ENCODE data around the gene PLAU.
A peak's percentile ranks its signal among the peaks of the same experiment; 100 is the strongest.

PLAU gene
- total RNA-seq = 0.88 to 32.9 (median 18.0) reads per million in 4 experiments

DNA sequence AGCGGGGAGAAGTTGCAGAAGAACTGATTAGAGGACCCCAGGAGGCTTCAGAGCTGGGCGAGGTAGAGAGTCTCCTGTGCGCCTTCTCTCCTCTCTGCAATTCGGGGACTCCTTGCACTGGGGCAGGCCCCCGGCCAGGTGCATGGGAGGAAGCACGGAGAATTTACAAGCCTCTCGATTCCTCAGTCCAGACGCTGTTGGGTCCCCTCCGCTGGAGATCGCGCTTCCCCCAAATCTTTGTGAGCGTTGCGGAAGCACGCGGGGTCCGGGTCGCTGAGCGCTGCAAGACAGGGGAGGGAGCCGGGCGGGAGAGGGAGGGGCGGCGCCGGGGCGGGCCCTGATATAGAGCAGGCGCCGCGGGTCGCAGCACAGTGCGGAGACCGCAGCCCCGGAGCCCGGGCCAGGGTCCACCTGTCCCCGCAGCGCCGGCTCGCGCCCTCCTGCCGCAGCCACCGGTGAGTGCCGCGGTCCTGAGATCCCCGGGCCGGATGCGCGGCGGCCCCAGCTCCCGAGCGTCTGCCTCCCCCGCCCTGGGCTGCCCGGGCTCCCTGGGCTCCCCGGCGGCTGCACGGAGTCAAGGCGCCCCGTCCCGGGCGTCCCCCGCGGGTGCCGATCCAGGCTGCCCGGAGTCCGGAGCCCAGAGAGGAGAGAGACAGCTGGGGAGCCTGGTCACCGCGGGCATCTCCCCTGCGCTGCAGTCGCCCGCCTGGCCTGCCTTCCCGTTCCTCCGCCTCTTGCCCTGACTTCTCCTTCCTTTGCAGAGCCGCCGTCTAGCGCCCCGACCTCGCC lies at the start of gene PLAU:
Gene PLAU, plus strand, starts transcription at position 369 of the 789 bp plus-strand sequence. CDS start 424 bp downstream, outside the sequence.
- DNase-seq = no peak

DNA sequence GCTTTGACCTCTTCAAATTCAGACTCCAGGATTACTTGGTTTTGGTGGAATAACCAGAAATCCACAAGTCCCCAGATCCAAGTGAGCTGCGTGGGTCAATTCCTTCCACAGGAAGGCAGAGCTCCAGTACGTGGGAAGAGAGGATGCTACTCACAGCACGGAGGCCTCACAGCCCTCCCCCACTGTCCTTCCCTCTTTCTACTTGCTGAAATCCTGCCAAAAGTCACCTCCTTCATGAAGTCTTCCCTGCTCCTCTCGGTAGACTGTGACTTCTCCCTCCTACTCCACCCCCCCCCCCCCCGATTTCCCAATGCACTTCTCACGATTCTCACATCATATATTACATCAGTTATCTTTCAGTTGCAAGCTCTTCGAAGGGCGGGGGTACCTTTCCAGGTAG lies 48.9 kb upstream of the PLAU start:
- DNase-seq = no peak

DNA sequence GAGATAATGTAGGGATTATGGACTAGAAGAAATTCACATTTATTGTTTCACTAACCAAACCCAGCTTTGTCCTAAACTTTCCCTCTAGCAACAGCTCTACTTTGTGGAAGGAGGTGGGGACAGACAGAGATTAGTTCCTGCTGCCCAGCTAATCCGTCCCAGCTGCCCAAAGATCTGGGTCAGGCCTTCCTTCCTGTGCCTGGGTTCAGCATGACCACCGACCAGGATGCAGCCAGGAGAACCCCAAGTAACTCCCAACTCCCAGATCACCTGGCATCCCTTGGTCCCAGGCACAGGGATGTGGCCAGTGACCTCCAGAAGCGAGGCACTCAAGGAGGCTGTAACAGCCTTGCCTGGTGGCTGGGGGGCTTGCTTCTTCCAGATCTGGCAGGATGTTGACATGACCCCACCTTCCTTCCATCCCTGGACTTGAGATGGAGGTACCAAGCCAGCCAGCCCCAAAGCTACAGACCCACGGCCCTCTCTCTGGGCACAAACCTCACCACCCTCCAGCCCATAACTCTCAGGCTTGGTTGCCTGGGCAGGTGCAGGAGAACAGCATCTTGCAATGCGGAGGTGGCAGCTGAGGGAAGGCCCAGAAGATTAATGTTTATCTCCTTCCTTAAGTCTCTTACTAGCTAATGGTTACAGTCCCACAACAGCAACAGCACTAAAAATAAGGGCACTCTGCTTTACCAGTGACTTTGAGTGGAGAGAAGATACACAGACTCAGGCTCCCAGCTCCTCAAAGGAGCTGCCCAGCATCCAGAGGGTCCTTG lies 47.7 kb upstream of the PLAU start:
- no peak for DNase-seq

DNA sequence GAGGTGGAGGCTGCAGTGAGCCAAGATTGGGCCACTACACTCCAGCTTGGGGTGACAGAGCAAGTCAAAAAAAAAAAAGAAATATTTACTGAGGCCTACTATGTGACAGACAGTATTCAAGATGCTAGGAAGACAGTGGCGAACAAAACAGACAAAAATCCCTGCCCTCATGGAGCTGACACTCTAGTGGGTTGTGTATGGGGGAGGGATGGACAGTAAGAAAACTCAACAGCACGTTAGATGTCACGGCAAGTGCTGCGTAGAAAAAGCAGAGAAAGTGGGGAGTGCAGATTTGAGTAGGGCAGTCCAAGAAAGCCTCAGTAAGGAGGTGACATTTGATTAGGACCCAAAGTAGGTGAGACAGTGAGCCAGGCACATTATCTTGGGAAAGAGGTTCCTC lies 46.7 kb upstream of the PLAU start:
- DNase-seq = no peak

DNA sequence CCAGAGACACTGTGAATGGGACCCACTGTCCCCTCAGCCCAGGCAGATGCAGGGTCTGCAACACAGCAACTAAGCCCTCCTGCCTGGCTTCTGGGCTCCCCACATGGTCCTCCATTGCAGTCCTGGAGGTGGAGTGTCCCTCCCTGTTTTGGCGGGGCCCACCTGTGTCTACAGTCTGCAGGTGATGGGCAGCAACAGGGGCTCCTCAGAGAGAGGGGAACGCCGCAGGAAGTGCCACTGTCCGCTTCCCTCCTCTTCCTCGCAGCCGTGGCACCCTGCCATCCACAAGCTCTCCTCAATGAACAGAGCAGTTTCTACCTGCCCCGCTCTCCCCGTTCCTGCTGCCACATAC lies 45.8 kb upstream of the PLAU start:
- DNase-seq = no peak

DNA sequence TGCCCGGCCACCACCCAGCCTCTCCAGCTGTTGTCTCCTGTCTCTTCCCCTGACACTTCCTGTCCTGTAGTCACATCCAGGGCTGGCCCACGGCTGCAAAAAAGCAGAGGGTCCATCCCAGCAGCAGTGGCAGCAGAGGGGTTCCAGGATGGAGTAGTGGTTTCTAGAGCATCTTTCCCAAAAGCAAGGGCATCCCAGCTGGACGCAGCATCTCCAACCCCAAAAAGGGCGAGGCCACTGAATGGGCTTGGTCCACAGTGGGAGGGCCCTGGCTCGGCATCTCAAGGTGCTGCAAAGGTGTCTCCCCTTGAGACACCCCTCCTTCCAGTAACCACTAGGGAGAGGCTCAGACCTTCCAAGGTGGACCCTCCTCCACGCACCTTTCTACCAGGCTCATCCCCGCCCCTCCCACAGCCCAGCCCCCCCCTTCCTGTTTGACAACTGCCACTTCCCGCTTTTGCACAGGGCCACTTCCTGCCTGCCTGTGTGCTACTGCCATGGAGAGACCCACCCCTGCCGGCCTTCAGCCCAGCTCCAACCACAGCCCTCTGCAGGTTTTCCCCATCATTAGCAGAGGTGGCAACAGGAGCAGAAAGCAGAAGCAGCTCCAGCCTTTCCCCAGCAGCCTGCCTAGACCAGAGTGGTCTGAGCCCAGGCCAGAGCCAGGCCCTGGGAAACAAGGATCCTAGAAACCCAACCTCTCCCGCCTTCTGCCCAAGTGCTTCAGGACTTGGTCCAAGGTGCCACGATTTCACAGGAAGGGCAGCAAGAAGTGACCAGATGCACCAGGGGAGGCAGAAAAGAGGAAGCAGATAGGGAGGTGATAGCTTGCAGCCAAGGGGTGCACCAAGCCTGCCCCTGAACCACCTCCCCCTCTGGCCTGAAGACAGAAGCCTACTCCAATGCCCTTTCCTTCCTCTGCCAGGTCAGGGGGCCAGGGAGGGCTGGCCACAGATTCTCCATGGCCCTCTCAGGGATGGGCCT lies 45.2 kb upstream of the PLAU start:
- DNase-seq = peak; percentile 31

DNA sequence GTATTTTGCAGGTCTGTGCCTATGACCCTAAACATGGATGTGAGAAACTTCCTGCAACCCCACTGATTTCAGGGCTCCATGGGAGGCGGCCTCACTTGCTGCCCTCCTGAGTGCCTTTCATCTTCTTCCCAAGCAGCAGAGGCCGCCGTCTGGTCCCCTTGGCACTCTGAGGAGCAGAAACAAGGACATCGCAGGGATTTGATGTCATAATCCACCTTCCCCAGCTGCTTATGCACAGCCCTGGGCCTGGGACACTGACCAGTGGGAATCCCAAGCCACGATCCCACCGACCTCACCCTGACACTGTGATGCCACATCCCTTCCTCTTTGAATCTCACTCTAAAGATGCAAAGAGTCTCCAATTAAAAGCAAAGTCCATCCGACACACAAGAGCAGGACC lies 44.3 kb upstream of the PLAU start:
- no peak for DNase-seq

DNA sequence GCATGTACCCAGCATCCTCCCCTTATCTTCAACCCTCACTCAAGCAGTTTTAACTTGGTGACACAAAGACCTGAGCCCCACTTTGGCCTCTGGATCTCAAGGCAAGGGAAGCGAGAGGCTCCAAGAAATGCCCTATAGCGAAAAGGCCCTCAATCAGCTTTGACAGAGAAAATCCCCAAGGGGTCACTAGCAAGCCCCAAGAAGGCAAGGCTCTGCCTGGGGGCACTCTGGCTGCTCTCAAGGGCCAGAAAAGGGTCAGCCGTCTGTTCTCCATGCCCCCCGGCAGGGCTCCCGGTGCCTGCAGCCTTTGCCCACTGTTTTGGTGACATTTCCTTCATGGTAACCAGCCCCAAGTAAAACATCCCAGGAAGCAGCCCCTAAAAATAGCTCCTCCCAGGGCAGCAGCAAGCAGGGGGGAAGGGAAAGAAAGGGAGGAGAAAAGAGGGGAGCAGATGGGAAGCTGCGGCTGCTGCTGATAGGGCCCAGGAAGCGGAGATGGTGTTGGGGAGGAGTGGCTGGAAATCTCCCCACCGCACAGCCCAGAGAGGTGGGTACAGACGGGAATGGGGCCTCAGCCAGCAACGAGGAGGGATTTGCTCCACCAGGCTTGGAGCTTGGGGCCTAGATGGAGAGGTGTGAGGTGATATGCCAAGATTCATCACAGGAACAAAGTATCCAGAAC lies 43.7 kb upstream of the PLAU start:
- DNase-seq = no peak

DNA sequence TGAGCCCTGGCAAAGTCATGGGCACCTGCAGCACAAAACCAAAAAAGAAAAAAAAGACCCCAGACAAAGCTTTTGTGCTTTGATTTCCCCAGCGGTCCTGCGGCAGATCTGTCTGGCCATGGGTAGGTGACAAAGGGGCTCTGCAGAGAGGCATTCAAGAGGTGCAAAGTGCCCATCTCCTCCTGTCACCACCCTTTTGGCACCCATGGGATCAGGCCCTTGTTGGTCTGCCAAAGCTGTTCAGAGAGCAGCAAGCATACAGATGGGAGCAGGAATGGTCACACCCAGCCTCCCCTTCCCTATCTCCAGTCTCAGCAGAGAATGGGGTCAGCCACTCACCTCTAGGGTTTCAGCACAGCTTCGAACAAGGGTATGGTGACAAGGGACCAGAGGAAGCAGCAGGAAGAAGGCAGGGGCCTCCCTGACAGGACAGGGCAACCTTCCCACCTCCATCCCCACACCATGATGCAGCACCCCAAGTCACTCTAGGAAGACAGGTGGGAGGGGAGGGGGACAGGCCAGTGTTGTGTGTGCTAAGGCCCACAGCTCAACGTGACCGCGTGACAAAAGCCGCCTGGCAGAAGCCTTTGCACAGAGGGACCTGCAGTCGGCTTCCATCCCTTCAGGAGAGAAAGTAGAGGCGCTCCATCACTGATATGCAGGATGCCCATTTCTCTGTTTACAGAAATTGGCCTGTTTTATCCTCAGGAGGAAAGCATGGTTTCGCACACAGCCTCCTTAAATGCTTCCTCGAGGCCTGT lies 42.9 kb upstream of the PLAU start:
- no peak for DNase-seq

DNA sequence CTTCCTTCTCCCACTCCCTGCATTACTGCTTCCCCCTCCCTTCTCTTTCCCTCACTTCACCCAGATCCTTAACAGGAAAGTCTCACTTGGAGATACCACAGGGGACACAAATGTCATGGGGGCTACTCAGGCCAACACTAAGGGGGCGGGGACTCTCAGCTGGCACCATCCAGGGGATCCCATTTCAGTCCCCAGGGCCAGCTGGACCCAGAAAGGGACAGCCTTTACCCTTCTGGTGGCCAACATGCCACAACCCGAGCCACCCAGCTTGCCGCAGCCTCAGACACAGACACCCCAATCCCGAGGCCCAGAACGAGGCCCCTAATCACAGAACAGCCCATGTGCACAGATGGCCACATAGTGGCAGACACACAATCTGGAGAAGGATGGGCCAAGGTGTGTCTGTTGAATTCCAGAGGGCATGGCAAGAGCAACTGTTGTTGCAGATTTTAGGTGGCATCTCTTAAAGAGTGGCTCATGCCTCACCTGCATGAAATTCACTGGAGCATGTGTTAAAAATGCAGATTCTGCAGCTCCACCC lies 42.2 kb upstream of the PLAU start:
- DNase-seq = no peak

DNA sequence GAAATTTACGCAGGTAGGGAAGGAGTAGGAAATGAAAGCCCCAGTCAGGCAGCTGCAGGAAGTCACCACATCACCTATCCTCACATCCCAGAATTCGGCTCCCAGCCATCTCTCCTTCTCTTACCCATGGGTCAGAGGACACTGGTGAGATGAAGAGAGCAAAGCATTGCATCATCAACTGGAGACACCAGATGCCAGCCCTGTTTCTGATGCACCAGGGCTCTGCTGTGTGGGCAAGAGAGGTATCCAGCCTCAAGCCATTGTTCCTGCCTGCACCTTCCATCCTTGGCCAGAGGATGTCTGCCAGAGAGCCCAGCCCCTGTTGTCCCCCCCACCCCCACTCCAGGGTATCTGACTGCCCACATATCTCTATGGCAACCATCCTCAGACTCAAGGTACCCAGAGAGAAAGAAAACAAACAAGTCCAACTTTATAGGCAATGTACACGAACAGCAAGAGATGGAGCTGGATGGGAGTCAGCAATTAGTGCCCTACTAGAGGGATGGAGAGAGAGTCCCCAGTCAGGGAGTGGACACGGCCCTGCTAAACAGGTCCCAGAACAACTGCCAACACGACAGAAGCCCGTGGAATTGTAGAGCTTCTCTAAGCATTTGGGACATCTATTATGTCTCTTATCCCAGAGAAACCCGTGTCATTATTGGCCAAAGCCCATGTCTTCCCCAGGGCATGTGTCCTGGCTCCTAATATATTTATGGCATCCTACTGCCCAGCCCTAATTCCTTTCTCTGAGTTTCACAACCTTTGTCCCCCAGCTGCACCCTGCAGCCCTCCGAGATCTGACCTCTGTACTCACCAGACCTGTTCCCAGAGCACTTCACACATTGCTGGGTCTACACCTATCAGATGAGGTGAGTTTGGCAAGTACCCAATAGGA lies 39.4 kb upstream of the PLAU start:
- DNase-seq = no peak

DNA sequence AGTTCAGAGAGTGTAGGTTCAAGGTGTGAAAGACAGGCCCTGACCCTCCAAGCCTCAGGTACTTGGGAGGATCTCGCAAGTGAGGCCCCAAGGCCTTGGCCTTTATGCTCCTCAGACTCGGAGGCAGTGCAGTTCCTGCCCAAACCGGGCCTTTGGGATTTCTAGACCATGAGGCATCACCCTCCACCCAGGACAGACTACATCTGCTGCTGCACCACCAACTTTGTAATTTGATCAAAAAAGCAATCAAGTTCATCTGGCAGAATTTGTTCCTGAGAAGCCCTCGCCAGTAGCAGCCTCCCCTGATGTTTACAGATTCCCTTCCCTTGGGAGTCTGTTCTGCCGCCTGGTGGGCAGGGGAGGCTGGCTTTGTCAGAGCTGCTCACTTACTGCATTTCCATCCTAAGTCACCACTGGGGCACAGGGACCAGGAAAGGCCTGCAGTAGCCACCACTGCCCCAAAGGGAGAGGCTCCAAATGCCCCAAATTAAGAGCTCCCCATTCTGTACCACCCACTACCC lies 38.7 kb upstream of the PLAU start:
- no peak for DNase-seq

DNA sequence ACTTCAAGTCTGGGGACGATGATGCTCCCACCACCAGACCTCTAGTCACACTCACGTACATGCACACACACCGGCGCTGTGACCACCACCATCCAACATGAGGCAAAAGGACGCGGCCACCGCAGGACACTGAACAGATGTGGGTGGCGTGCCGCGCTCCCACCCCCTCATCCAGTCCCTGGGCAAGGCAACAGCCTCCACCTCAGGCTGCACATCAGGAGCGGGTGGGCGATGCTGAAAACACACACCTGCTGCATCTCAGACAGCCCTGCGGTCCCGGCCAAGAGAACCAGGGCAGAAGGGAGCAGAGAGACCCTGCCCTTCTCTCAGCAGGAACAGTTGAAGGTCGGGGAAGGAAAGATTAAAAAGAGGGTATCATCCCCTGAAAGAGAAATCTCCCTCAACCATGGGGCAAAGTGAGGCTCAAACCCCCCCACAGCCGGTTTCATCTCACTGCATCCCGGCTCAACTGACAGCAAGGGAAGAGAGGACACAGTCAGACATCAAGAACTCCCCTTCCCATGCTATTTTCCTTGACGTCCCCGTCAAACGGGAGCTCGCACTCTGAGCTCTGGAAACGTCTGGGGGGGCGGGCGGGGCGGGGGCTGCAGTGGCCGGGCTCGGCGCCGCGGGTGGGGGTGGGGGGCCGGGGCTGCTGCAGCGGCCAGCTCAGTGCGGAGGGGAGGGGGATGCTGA lies 37.6 kb upstream of the PLAU start:
- DNase-seq = no peak

DNA sequence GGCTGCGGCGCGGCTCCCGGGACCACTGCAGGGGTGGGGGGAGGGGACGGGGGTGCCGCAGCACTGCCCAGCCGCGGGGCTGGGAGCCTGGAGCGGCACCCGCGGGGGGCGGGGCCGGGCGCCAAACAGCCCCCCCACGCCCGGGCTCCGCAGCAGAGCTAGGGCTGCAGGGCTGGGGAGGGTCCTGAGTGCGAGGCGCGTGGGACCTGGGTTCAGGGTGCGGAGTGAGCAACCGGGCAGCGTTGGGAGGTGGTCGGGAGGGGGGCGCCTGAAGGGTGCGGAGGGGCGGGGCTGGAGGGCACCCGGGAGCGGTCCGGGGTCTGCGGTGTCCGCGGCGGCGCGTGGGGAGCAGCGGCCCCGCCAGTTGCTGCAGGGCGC lies 37.1 kb upstream of the PLAU start:
- DNase-seq = no peak

DNA sequence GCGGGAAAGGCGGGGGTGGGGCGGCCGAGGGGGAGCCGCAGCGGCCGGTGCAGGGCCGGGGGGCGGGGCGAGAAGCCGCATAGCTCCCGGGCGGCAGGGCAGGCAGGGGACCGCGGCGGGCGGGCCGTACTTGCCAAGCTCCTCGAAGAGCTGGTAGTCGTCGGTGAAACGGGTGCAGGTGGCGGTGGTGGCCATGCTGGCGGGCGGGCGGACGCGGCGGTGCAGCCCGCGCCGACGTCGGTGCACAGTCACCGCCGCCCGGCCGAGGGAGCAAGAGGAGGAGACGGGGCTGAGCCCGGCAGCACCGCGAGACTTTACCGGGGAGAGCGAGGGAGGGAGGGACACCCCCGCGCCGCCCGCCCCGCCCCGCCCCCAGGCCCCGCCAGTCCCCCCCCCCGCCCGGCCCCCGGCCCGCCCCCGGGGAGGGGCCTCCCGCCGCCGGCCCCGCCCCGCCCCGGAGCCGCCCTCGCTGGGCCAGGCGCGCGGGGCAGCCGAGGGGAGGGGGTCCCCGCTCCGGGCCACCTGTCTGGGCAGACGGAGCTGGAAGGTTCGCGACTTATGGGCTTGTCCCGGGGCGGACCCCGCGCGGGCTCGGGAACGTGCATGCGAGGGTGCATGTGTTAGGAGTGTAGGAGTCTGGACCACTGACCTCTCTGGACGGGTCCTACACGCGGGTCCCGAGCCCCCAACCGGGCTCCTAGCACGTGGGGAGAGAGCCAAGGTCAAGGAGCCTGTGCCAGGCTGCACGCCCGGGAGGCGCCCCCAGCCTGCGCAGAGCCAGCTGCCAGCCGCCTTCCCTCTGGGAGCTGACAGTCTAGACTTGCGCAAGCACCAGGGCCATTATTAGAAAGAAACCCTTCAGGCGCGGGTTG lies 36.4 kb upstream of the PLAU start, which contains the start of gene CAMK2G:
Gene CAMK2G, minus strand, starts transcription at position 289 of the 872 bp plus-strand sequence. Its CDS starts 94 bp downstream, at position 195.
- peak; percentile 66 for DNase-seq

DNA sequence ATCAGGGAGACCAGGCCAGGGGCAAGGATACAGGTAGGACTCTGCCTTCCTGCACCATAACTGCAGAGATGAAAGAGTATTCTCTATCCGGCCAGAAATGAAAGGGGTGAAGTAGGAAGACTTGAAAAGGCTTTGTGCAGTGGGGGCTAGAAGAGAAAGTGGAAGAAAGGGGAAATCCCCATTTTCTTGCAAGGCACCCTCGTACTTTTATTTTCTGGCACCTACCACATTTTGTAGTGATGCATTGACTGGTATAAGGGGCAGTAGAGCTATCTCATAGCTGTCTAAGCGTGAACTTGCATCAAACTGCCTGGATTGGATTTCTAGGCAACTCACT lies 35.8 kb upstream of the PLAU start:
- peak; percentile 35 for DNase-seq

DNA sequence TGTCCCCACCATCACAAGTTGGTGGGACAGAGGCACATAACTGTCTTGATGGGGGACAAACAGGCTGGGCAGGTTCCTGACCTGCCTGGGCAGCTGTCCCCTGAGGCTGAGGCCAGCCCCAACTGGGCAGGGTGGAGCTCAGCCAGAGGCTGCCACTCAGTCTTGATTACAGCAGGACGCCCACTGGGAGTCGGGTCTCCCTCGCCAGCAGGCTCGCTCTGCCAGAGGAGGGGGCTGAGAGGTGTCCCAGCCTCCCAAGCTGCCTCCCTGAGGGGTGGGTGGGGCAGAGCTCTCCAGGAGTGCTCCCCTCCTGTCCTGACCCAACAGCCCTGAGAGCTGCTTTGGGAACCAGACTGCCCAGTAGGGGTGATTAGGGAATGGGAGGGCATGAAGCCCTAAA lies 34.8 kb upstream of the PLAU start:
- no peak for DNase-seq

DNA sequence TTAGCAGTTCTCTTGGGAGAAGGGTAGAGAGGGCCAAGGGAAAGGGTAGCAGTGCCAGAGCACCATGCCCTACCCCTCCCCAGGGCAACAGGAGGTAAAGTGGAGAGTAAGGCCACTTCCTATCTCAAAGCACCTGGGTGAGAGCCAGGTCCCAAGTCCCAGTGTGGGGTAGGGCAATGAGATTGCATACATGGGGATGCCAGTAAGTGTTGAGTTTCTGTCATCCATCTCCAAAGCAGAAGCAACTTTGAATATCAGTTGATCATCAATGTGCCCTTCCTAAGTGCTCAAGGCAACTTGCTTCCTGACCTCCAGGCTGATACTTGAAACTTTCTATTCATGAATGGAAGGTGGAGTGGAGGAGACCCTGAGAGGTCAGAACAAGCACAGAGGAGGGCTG lies 34.4 kb upstream of the PLAU start:
- DNase-seq = no peak

Measured in effector CD8-positive, alpha-beta T cell (primary cell).